ENCODE data around the gene PROB1. TPM values are rescaled to one million over a fixed set of nuclear protein-coding genes. Genes with fewer than 3 reads are reported as not detected.

Gene PROB1
- total RNA-seq, 1 experiment from 2014 or later = 2.2 TPM

DNA sequence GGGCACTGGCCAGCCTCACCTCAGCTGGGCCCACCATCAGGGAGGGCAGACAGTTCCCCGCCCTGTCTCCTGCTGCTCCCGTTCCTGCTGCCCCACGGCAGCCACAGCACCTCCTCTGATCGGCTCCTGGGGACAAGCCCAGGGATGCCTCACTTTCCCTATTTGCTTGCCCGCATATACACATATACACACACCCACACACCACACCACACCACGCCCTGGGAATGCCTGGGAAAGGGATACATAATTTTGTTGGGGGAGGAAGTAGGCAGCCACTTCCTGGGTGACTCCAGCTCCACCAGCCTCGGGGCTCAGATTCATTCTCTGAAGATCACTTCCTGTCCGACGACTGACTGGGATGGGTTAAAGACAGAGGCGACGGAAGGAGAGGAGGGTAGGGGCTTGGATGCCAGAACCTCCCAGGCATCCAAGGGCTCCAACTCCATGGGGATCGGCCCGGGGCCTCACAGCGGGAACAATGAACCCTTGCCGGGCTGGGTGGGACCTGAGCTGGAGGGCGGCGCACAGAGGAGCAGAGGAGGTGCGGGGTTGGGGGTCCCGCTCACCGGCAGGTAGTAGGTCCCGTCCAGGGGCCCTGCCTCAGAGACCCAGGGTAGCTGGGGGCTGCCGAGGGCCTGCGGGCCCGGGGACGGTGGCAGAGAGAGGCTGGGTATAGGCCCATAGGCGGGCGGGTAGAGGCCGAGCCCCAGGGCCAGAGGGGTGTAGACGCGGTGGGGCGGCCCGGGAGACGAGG is 3.2 kb downstream of the PROB1 start:
- Histone ChIP-seq H3K27ac (ENCODE audit: low read length) (peak overlapping the region; percentile 98), H3K9me2 (replicated peaks; ENCODE audit: low read length) (no peaks in the 10 kb centered on the region), H3K4me2 (ENCODE audit: low read length) (peak overlapping the region; percentile 94), H2AFZ (ENCODE audit: low read length) (peak overlapping the region; percentile 14; the same call in 1 of the 2 replicates), H3K79me2 (ENCODE audit: low read length) (peaks cover 28% of the 10 kb centered on the region), H3K36me3 (ENCODE audit: low read depth, low read length) (no peaks in the 10 kb centered on the region), H3K4me3 (ENCODE audit: low read length) (peak overlapping the region; percentile 87), H3K9me3 (ENCODE audit: low read length) (no peaks in the 10 kb centered on the region), H4K20me1 (ENCODE audit: low read length) (no peaks in the 10 kb centered on the region), H3F3A (ENCODE audit: low read length, unreplicated experiment) (no peaks in the 10 kb centered on the region), H3K4me1 (ENCODE audit: insufficient read depth, low read length) (peaks cover 20% of the 10 kb centered on the region), H3K27me3 (ENCODE audit: low read length) (no peaks in the 10 kb centered on the region), H3K9ac (ENCODE audit: low read length) (peak overlapping the region; percentile 99)
- TF ChIP-seq EZH2 (IDR thresholded peaks at IDR 0.05; ENCODE audit: low read length, unreplicated experiment) (no peak), EZH2phosphoT487 (IDR thresholded peaks at IDR 0.05; ENCODE audit: borderline replicate concordance, low read length) (no peak)
- TF ChIP-seq, protein P1, sequence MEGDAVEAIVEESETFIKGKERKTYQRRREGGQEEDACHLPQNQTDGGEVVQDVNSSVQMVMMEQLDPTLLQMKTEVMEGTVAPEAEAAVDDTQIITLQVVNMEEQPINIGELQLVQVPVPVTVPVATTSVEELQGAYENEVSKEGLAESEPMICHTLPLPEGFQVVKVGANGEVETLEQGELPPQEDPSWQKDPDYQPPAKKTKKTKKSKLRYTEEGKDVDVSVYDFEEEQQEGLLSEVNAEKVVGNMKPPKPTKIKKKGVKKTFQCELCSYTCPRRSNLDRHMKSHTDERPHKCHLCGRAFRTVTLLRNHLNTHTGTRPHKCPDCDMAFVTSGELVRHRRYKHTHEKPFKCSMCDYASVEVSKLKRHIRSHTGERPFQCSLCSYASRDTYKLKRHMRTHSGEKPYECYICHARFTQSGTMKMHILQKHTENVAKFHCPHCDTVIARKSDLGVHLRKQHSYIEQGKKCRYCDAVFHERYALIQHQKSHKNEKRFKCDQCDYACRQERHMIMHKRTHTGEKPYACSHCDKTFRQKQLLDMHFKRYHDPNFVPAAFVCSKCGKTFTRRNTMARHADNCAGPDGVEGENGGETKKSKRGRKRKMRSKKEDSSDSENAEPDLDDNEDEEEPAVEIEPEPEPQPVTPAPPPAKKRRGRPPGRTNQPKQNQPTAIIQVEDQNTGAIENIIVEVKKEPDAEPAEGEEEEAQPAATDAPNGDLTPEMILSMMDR (conservative IDR thresholded peaks at IDR 0.05; ENCODE audit: low read depth, low read length) = no peak
- ChIA-PET POLR2A (ENCODE audit: unreplicated experiment) (interaction anchor here (0.7 to 1.1 kb wide), 5 partner anchors 18 to 816 kb away, joined by 3 to 9 read pairs (median 3); partner anchors contain the start of genes HSPA9, MATR3 and PAIP2), CTCF (interaction anchor here (0.6 kb wide), 1 partner anchor 816 kb away, joined by 3 read pairs; no protein-coding TSS in a partner anchor)
- BruUV-seq (replicated peaks) = TSS peak; percentile 90
- DNase-seq = peak; percentile 92
- peak; percentile 65 for ATAC-seq
- intact Hi-C loops (cut with micrococcal nuclease) = loop anchor here (1.0 kb wide), 3 partner anchors 18 to 103 kb away; partner anchors contain the start of gene PAIP2

DNA sequence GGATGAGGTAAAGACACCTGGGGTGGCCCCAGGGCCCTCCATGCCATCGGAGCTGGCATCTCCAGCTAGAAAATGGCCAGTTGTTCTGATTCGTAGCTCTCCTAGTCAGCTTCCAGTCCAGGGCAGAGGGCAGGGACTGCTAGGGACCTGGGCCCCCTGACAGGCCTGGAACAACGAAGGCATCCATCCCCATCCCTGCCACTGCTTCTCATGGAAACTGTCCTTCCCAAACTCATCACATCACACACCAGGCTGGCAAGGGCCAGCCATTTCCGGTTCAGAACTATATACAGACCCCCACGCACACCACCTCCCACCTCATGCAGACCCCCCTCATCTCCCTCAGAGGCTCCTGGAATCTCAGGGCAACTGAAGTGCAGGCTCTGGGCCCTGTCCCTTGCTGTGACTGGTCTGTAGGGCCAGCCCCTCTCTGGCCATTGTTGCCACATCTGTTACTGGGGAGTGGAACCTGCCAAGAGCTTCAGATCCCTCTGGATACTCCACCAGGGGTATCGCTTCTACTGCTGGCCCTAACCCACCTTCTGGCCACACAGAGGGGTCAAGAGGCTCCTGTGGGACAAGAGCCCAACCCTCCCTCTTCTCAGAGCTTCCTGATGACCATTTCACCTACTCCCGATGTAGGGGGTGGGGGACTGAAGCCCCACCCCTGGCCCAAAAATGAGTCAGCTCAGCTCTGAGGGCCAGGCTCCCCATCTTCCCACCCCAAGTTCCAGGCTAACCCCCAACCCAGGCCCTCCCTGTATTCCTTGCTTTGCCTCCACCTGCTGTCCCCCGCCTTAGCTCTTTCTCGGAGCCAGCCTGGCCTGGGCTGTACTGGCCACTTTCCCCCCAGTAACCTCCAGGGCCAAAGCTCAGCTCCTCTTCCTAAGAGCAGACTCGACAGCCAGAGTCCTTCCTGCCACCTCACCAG is 4.0 kb downstream of the PROB1 start:
- Histone ChIP-seq H3K4me1 (ENCODE audit: insufficient read depth, low read length) (peaks cover 20% of the 10 kb centered on the region), H2AFZ (ENCODE audit: low read length) (no peak overlapping the region), H3K4me2 (ENCODE audit: low read length) (peak overlapping the region; percentile 94), H3K9me2 (replicated peaks; ENCODE audit: low read length) (no peaks in the 10 kb centered on the region), H4K20me1 (ENCODE audit: low read length) (no peaks in the 10 kb centered on the region), H3K9ac (ENCODE audit: low read length) (peak overlapping the region; percentile 99), H3K36me3 (ENCODE audit: low read depth, low read length) (no peaks in the 10 kb centered on the region), H3K9me3 (ENCODE audit: low read length) (no peaks in the 10 kb centered on the region), H3K27ac (ENCODE audit: low read length) (peak overlapping the region; percentile 98), H3K27me3 (ENCODE audit: low read length) (no peaks in the 10 kb centered on the region), H3F3A (ENCODE audit: low read length, unreplicated experiment) (no peaks in the 10 kb centered on the region), H3K4me3 (ENCODE audit: low read length) (peak overlapping the region; percentile 87), H3K79me2 (ENCODE audit: low read length) (peaks cover 28% of the 10 kb centered on the region)
- ChIA-PET CTCF (interaction anchor here (0.6 kb wide), 1 partner anchor 815 kb away, joined by 3 read pairs; no protein-coding TSS in a partner anchor), POLR2A (ENCODE audit: unreplicated experiment) (interaction anchor here (0.6 to 1.1 kb wide), 5 partner anchors 17 to 815 kb away, joined by 3 to 9 read pairs (median 3); partner anchors contain the start of genes HSPA9 and PAIP2)
- intact Hi-C loops (cut with micrococcal nuclease) = loop anchor here (1.0 kb wide), 2 partner anchors 18 to 50 kb away; partner anchors contain the start of gene PAIP2
- no peak for TF ChIP-seq EZH2phosphoT487 (IDR thresholded peaks at IDR 0.05; ENCODE audit: borderline replicate concordance, low read length)
- TF ChIP-seq, protein P1 (conservative IDR thresholded peaks at IDR 0.05; ENCODE audit: low read depth, low read length) = no peak
- no peak for TF ChIP-seq EZH2 (IDR thresholded peaks at IDR 0.05; ENCODE audit: low read length, unreplicated experiment)
- no TSS peak for BruUV-seq (replicated peaks)
- ATAC-seq (peak; percentile 2), DNase-seq (peak; percentile 44)
